GM12878 (cell line): ENCODE results near the gene RAPGEF4. TPM values are rescaled to one million over a fixed set of nuclear protein-coding genes. Genes with fewer than 3 reads are reported as not detected.

Experiments
- ATAC-seq: fragments of 200-7000 bp; cut with Tn5 transposase; 3 replicates; pipeline ENCODE4 v1.9.1; 2020; ENCODE audit warnings: mild to moderate bottlenecking, moderate library complexity
- BruUV-seq: library from RNA; stranded (reverse); fragments of 400-500 nt; replicated peaks from 2 replicates; lab custom pipeline; 2021; lab: Mats Ljungman, UMichigan
- CTCF ChIA-PET: fragments of 300-600 bp; sonication (Branson Sonifier 250); formaldehyde crosslinking; extraction: SDS; loops from one replicate; lab custom pipeline; 2021; ENCODE audit warnings: inconsistent platforms; lab: Yijun Ruan, JAX
- POLR2A ChIA-PET: fragments of 350-600 bp; formaldehyde crosslinking; extraction: SDS; loops from one replicate; lab custom pipeline; 2021; ENCODE audit warnings: inconsistent platforms; lab: Charles Lee
- RAD21 ChIA-PET: fragments of 300-600 bp; sonication (Branson Sonifier 250); formaldehyde crosslinking; loops from one replicate; lab custom pipeline; 2023; ENCODE audit warnings: antibody characterized with exemption; ENCODE audit not compliant: unreplicated experiment; lab: Charles Lee
- SMC1A ChIA-PET: fragments of 300-600 bp; sonication (Branson Sonifier 250); formaldehyde crosslinking; loops from one replicate; lab custom pipeline; 2023; ENCODE audit not compliant: unreplicated experiment, uncharacterized antibody; lab: Charles Lee
- DNase-seq: peaks from one replicate; pipeline ENCODE4 v3.0.0-alpha.2; 2011; ENCODE audit warnings: low read depth, low spot score
- FAIRE-seq: peaks from 3 replicates; lab custom pipeline; 2011; peaks lifted over from hg19 to GRCh38; lab: Jason Lieb, UNC
- H2AFZ ChIP-seq: 2 replicates; pipeline ENCODE4 v1.6.0; 2011; ENCODE audit warnings: low read depth, low read length, control low read depth; ENCODE audit not compliant: control insufficient read depth
- H3K27ac ChIP-seq: 2 replicates; pipeline ENCODE4 v1.5.1; 2011; ENCODE audit warnings: control low read depth; ENCODE audit not compliant: control insufficient read depth, insufficient read depth
- H3K27me3 ChIP-seq, 2 experiments: replicated peaks in 1 of 2; 2 replicates each; pipeline versions ENCODE4 v1.6.0 to v1.6.1; 2011; ENCODE audit warnings: low read length in 1 of 2; ENCODE audit not compliant: control insufficient read depth in 2 of 2, insufficient read depth in 2 of 2
- H3K36me3 ChIP-seq, 2 experiments: 2 replicates each; pipeline ENCODE4 v1.5.1; 2011; ENCODE audit warnings: low read length in 1 of 2; ENCODE audit not compliant: control insufficient read depth in 2 of 2, insufficient read depth in 2 of 2
- H3K4me1 ChIP-seq: 2 replicates; pipeline ENCODE4 v1.6.1; 2011; ENCODE audit warnings: mild to moderate bottlenecking, low read length, moderate library complexity, mixed read lengths; ENCODE audit not compliant: control insufficient read depth, insufficient read depth
- H3K4me2 ChIP-seq: 2 replicates; pipeline ENCODE4 v1.6.0; 2011; ENCODE audit warnings: control low read depth; ENCODE audit not compliant: control insufficient read depth, insufficient read depth
- H3K4me3 ChIP-seq: fragments of 200-600 bp; sonication (generic); 2 replicates; pipeline ENCODE4 v1.5.1; 2016
- H3K79me2 ChIP-seq: 2 replicates; pipeline ENCODE4 v1.6.0; 2011; ENCODE audit warnings: low read length; ENCODE audit not compliant: control insufficient read depth, insufficient read depth
- H3K9ac ChIP-seq: 2 replicates; pipeline ENCODE4 v1.8.0; 2011; ENCODE audit warnings: low read length, control low read depth, mixed read lengths; ENCODE audit not compliant: control insufficient read depth, insufficient read depth
- H3K9me3 ChIP-seq: replicated peaks from 3 replicates; pipeline ENCODE4 v1.5.1; 2011; ENCODE audit warnings: mild to moderate bottlenecking, low read length; ENCODE audit not compliant: control insufficient read depth, insufficient read depth
- H4K20me1 ChIP-seq: 2 replicates; pipeline ENCODE4 v1.6.0; 2011; ENCODE audit not compliant: control insufficient read depth, insufficient read depth
- CREM ChIP-seq: IDR thresholded peaks from 2 replicates; pipeline ENCODE4 v1.6.1; 2014; ENCODE audit warnings: antibody characterized with exemption, low read depth
- KAT2A ChIP-seq: conservative IDR thresholded peaks from 2 replicates; pipeline ENCODE4 v1.6.1; 2011; ENCODE audit warnings: low read depth, low read length; ENCODE audit not compliant: control insufficient read depth
- KDM1A ChIP-seq: fragments of 200-600 bp; sonication (generic); IDR thresholded peaks from 2 replicates; pipeline ENCODE4 v1.6.1; 2016; ENCODE audit warnings: borderline replicate concordance
- MTA2 ChIP-seq: fragments of 450-650 bp; IDR thresholded peaks from 2 replicates; pipeline ENCODE4 v1.6.1; 2016; ENCODE audit warnings: low read depth, mild to moderate bottlenecking, moderate library complexity
- MTA3 ChIP-seq: IDR thresholded peaks from 2 replicates; pipeline ENCODE4 v1.6.1; 2012; ENCODE audit warnings: low read length, inconsistent platforms, borderline replicate concordance
- SMARCA5 ChIP-seq: fragments of 450-650 bp; IDR thresholded peaks from 2 replicates; pipeline ENCODE4 v1.6.1; 2017; ENCODE audit warnings: mild to moderate bottlenecking
- ZBTB11 ChIP-seq: fragments of 450-650 bp; formaldehyde crosslinking; IDR thresholded peaks from 2 replicates; pipeline ENCODE4 v1.5.0; 2022; ENCODE audit warnings: mild to moderate bottlenecking, missing genetic modification characterization
- WGBS: methylation state at CpG from one replicate; pipeline ENCODE4 v1.1.6; 2016; ENCODE audit warnings: low lambda C conversion rate; ENCODE audit not compliant: insufficient replicate concordance, insufficient coverage; ENCODE audit errors: missing lambda C conversion rate; 5-methylcytosine and 5-hydroxymethylcytosine counted together
- in situ Hi-C: fragments of 300-500 bp; cut with MboI; formaldehyde crosslinking; loops from 9 replicates; pipeline ENCODE4 v1.14.3; 2018; ENCODE audit warnings: mixed read lengths
- intact Hi-C: fragments of 100-400 bp; cut with micrococcal nuclease; formaldehyde crosslinking; loops from one replicate; pipeline ENCODE4 v1.14.2; 2022; ENCODE audit not compliant: unreplicated experiment
- polyA plus RNA-seq, 11 experiments: library from polyadenylated mRNA; depleted of rRNA in 4 of 11; unstranded in 6 of 11; stranded (reverse) in 5 of 11; fragments of >200 nt; fragmentation: Nextera tagmentation in 4 of 11; fragmentation: Illumina TruSeq in 1 of 11; extraction: Ambion mirVana in 4 of 11; extraction: Trizol in 1 of 11; gene quantifications; 1 replicate in 1 of 11; 2 replicates in 10 of 11; pipeline versions ENCODE4 v1.2.1 to v1.2.3, GENCODE V29; 2011 to 2016; ENCODE audit warnings: inconsistent platforms in 2 of 11, missing spikeins in 2 of 11, low read depth in 1 of 11
- total RNA-seq, 4 experiments: library from RNA; depleted of rRNA in 3 of 4; stranded (reverse); fragments of >200 nt in 3 of 4; fragmentation: Illumina TruSeq in 1 of 4; extraction: Trizol in 1 of 4; gene quantifications; 2 replicates each; pipeline versions ENCODE4 v1.2.1 to v1.2.3, GENCODE V29; 2013 to 2021
- TF ChIP-seq, protein P1 (sequence below): fragments of 450-650 bp; IDR thresholded peaks from 2 replicates; pipeline ENCODE4 v1.6.1; 2018; ENCODE audit warnings: borderline replicate concordance, mild to moderate bottlenecking; ENCODE audit not compliant: partially characterized antibody
- TF ChIP-seq, protein P2 (sequence below): IDR thresholded peaks from 2 replicates; pipeline ENCODE4 v1.6.1; 2012; ENCODE audit warnings: low read depth, low read length, improper control_type of control experiment

The RAPGEF4 gene
- total and polyA plus RNA-seq, 10 of the 15 experiments (the other 5 are each of a cell fraction or from before 2014, with no cell fraction given) = 0.18 TPM; not detected in 8

DNA sequence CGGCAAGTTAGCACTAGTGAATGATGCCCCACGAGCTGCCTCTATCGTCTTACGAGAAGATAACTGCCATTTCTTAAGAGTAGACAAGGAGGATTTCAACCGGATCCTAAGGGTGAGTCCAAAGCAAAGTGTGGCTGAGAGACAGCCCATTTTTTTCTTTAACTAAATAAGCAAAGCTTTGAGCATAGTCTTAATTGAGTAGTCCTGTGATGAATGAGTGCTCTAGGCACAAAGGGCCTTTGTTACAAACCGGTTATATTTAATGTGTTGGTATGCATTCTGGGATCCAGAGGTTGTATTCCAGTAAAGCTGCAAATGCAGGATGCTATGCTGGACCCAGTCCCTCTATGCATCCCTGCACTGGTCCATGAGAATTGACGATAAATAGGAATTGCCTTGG, 253.1 kb downstream of the RAPGEF4 start (continued):
- TF ChIP-seq, protein P1, sequence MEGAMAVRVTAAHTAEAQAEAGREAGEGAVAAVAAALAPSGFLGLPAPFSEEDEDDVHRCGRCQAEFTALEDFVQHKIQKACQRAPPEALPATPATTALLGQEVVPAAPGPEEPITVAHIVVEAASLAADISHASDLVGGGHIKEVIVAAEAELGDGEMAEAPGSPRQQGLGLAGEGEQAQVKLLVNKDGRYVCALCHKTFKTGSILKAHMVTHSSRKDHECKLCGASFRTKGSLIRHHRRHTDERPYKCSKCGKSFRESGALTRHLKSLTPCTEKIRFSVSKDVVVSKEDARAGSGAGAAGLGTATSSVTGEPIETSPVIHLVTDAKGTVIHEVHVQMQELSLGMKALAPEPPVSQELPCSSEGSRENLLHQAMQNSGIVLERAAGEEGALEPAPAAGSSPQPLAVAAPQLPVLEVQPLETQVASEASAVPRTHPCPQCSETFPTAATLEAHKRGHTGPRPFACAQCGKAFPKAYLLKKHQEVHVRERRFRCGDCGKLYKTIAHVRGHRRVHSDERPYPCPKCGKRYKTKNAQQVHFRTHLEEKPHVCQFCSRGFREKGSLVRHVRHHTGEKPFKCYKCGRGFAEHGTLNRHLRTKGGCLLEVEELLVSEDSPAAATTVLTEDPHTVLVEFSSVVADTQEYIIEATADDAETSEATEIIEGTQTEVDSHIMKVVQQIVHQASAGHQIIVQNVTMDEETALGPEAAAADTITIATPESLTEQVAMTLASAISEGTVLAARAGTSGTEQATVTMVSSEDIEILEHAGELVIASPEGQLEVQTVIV = no peak
- TF ChIP-seq ZBTB11 (CRISPR knock-in tag) = no peak

GRCh38 chr2:172991031-172991430, 255.4 kb downstream of the RAPGEF4 start:
- no TSS peak for BruUV-seq
- FAIRE-seq = no peak
- Histone ChIP-seq H3K27me3 (no peaks in the 10 kb centered on the region; a peak in 1 of 4 replicates), H3K4me2 (no peak overlapping the region), H3K27ac (no peak overlapping the region), H3K9ac (no peak overlapping the region), H3K79me2 (no peaks in the 10 kb centered on the region), H3K9me3 (no peaks in the 10 kb centered on the region), H2AFZ (no peak overlapping the region), H4K20me1 (no peaks in the 10 kb centered on the region), H3K4me1 (no peaks in the 10 kb centered on the region), H3K4me3 (no peak overlapping the region), H3K36me3 (no peaks in the 10 kb centered on the region)
- no peak for ATAC-seq
- CTCF ChIA-PET = interaction anchor here (0.7 kb wide), 1 partner anchor 218 kb away, joined by 3 read pairs; no protein-coding TSS in a partner anchor
- intact Hi-C loops (no loop called here), in situ Hi-C loops (no loop called here)
- TF ChIP-seq CREM (no peak), MTA3 (no peak), KAT2A (no peak), SMARCA5 (no peak), KDM1A (no peak), MTA2 (no peak)
- TF ChIP-seq, protein P2, sequence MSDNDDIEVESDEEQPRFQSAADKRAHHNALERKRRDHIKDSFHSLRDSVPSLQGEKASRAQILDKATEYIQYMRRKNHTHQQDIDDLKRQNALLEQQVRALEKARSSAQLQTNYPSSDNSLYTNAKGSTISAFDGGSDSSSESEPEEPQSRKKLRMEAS = no peak
- no peak for DNase-seq
- POLR2A ChIA-PET = no interaction called here
- RAD21 ChIA-PET = no interaction called here
- SMC1A ChIA-PET = no interaction called here
- 56% methylated on average over 7 of the region's 7 CpGs for WGBS
